ENCODE results near the gene CRHR1. TPM values are rescaled to one million over a fixed set of nuclear protein-coding genes. Genes with fewer than 3 reads are reported as not detected.
A peak's percentile ranks its signal among the peaks of the same experiment; 100 is the strongest.

CRHR1 gene
- polyA plus RNA-seq, 2 of the 4 experiments (the other 2 are of a cell fraction): 0.09 to 0.12 TPM

DNA sequence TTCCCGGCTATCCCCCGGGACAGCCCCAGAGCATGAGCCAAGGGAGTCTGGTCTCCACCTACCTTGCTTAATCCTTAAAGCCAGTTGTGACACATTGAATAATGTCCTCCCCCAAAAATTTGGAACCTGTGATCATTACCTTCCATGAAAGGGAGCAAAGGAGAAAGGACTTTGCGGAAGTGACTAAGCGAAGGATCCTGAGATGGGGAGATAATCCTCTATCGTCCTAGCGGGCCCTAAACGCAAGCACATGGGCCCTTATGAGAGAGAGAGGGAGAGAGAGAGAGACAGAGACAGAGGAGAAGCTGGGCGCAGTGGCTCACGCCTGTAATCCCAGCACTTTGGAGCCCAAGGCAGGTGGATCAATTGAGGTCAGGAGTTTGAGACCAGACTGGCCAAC is 70.1 kb downstream of the CRHR1 start:
- 56% methylated on average over 9 of the region's 9 CpGs for WGBS (ENCODE audit: missing lambda C conversion rate)
- ChIA-PET POLR2A (no interaction called here), CTCF (interaction anchor here (0.8 to 1.7 kb wide), 10 partner anchors 10 to 459 kb away, joined by 3 to 4 read pairs (median 3); no protein-coding TSS in a partner anchor)
- DNase-seq (ENCODE audit: low read depth in 1 of 2, low spot score in 1 of 2): no peak
- no peak overlapping the region for H3K4me3 ChIP-seq
- 0 out of 3 replicates have a peak, but pooled peaks cover 2% of the 10 kb centered on the region for H3K4me1 ChIP-seq
- TF ChIP-seq RAD21 (conservative IDR thresholded peaks at IDR 0.05 in 1 of 2, IDR thresholded peaks at IDR 0.05 in 1 of 2): no peak
- no peak for TF ChIP-seq FOSB (CRISPR knock-in tag; IDR thresholded peaks at IDR 0.05)
- no peak for TF ChIP-seq MAZ (IDR thresholded peaks at IDR 0.05; ENCODE audit: borderline replicate concordance, low read depth, low read length)
- no peak for TF ChIP-seq RNF2 (IDR thresholded peaks at IDR 0.05; ENCODE audit: borderline replicate concordance, low read depth)
- TF ChIP-seq HDAC2 (IDR thresholded peaks at IDR 0.05): no peak
- no peak for TF ChIP-seq BHLHE40 (IDR thresholded peaks at IDR 0.05; ENCODE audit: low read depth, low read length)
- H3K27ac ChIP-seq: no peak overlapping the region
- H3K9me3 ChIP-seq: no peaks in the 10 kb centered on the region
- ATAC-seq: no peak
- no peak for FAIRE-seq
- no peak overlapping the region for H3K4me2 ChIP-seq

DNA sequence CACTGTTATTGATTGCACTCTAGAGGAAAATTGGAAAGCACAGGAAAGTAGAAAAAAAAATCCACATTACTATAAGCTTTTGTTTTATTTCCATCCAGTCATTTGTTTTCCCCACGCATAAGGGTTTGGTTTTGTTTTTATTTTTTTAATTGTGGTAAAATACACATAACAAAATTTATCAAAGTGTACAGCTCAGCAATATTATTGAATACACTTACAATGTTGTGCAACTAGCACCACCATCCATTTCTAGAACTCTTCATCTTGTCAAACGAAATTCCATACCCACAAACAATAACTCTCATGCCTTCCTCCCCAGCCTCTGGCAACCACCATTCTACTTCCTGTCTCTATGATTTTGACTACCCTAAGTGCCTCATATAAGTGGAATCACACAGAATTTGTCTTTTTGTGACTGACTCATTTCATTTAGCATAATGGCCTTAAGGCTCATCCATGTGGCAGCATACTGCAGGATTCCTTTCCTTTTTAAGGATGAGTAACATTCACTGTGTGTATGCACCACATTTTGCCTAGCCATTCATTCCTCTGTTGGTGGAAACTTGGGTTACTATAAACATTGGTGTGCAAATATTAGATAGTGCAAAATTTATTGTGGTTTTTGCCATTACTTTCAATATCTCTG is 71.7 kb downstream of the CRHR1 start:
- Histone ChIP-seq H3K4me1 (0 out of 3 replicates have a peak, but pooled peaks cover 2% of the 10 kb centered on the region), H3K27ac (no peak overlapping the region), H3K4me2 (no peak overlapping the region), H3K9me3 (no peaks in the 10 kb centered on the region), H3K4me3 (no peak overlapping the region)
- 43% methylated on average over 2 of the region's 2 CpGs for WGBS (ENCODE audit: missing lambda C conversion rate)
- no peak for DNase-seq (ENCODE audit: low read depth in 1 of 2, low spot score in 1 of 2)
- ChIA-PET CTCF (interaction anchor here (0.7 to 2.4 kb wide), 3 partner anchors 24 to 216 kb away, joined by 3 to 19 read pairs (median 3); no protein-coding TSS in a partner anchor), POLR2A (no interaction called here)
- no peak for ATAC-seq
- no peak for FAIRE-seq
- peak; percentile 59 for TF ChIP-seq MAFK (IDR thresholded peaks at IDR 0.05; ENCODE audit: partially characterized antibody)
- TF ChIP-seq, protein P1, sequence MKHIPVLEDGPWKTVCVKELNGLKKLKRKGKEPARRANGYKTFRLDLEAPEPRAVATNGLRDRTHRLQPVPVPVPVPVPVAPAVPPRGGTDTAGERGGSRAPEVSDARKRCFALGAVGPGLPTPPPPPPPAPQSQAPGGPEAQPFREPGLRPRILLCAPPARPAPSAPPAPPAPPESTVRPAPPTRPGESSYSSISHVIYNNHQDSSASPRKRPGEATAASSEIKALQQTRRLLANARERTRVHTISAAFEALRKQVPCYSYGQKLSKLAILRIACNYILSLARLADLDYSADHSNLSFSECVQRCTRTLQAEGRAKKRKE (CRISPR knock-in tag; IDR thresholded peaks at IDR 0.05; ENCODE audit: low read depth): no peak
- no peak for TF ChIP-seq TFCP2L1 (CRISPR knock-in tag; IDR thresholded peaks at IDR 0.05)

DNA sequence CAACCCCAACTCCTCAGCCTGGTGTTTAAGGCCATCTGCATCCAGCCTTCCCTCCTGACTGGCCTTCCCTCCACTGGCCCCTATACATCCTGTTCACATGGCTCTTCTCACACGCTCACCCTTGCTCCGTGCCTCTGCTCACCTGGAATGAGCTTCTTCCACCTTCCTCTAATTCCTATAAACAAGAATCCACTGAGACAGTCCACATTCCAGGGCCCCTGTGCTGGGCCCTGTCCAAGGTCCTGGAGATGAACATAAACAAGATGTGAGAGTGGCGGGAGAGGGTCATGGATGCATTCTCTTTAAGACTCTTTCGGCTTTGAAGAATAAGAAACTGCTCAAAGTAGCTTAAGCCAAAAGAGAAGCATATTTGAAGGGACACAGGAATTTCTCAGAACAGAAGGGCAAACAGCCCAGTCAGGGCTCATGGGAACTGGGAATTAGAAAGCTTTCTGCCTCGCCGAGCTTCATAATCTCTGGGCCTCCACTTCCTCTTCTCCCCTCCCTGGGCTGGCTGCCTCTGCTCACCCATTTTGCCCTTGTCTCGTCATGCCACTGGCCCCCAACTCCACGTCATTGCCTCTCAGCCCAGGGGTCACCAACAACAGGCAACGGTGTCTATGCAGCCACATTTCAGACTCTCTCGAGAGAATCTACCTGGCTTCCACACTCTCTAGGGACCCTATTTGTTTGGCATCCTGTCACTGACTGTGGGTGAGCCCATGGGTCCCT is 74.0 kb downstream of the CRHR1 start:
- H3K4me3 ChIP-seq: no peak overlapping the region
- WGBS (ENCODE audit: missing lambda C conversion rate): 39% methylated on average over 10 of the region's 10 CpGs
- FAIRE-seq (no peak), DNase-seq (ENCODE audit: low read depth in 1 of 2, low spot score in 1 of 2) (no peak), ATAC-seq (peak; percentile 46 to 59; a peak in 5 of 6 replicates)
- no peak overlapping the region for H3K27ac ChIP-seq
- H3K4me2 ChIP-seq: no peak overlapping the region
- ChIA-PET POLR2A (no interaction called here), CTCF (interaction anchor here (0.9 to 4.8 kb wide), 4 partner anchors 26 to 222 kb away, joined by 3 to 22 read pairs (median 4); no protein-coding TSS in a partner anchor)
- H3K9me3 ChIP-seq: 0 out of 3 replicates have a peak, but pooled peaks cover 3% of the 10 kb centered on the region
- no peaks in the 10 kb centered on the region for H3K4me1 ChIP-seq
- TF ChIP-seq ESRRA (IDR thresholded peaks at IDR 0.05; ENCODE audit: borderline replicate concordance, low read length) (no peak), MAZ (IDR thresholded peaks at IDR 0.05; ENCODE audit: borderline replicate concordance, low read depth, low read length) (no peak), HEYL (CRISPR knock-in tag; IDR thresholded peaks at IDR 0.05) (no peak), CBX8 (IDR thresholded peaks at IDR 0.05) (no peak), POLR2AphosphoS2 (conservative IDR thresholded peaks at IDR 0.05; ENCODE audit: low read length) (no peak), JUN (IDR thresholded peaks at IDR 0.05) (no peak), EHMT2 (IDR thresholded peaks at IDR 0.05; ENCODE audit: low read depth) (peak; percentile 96), ZC3H11A (IDR thresholded peaks at IDR 0.05) (no peak), HDAC2 (IDR thresholded peaks at IDR 0.05) (no peak), SREBF2 (IDR thresholded peaks at IDR 0.05) (no peak)
- TF ChIP-seq, protein P2, sequence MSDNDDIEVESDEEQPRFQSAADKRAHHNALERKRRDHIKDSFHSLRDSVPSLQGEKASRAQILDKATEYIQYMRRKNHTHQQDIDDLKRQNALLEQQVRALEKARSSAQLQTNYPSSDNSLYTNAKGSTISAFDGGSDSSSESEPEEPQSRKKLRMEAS (IDR thresholded peaks at IDR 0.05): no peak
- TF ChIP-seq, protein P3, sequence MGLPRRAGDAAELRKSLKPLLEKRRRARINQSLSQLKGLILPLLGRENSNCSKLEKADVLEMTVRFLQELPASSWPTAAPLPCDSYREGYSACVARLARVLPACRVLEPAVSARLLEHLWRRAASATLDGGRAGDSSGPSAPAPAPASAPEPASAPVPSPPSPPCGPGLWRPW (IDR thresholded peaks at IDR 0.05): no peak
- TF ChIP-seq, protein P4, sequence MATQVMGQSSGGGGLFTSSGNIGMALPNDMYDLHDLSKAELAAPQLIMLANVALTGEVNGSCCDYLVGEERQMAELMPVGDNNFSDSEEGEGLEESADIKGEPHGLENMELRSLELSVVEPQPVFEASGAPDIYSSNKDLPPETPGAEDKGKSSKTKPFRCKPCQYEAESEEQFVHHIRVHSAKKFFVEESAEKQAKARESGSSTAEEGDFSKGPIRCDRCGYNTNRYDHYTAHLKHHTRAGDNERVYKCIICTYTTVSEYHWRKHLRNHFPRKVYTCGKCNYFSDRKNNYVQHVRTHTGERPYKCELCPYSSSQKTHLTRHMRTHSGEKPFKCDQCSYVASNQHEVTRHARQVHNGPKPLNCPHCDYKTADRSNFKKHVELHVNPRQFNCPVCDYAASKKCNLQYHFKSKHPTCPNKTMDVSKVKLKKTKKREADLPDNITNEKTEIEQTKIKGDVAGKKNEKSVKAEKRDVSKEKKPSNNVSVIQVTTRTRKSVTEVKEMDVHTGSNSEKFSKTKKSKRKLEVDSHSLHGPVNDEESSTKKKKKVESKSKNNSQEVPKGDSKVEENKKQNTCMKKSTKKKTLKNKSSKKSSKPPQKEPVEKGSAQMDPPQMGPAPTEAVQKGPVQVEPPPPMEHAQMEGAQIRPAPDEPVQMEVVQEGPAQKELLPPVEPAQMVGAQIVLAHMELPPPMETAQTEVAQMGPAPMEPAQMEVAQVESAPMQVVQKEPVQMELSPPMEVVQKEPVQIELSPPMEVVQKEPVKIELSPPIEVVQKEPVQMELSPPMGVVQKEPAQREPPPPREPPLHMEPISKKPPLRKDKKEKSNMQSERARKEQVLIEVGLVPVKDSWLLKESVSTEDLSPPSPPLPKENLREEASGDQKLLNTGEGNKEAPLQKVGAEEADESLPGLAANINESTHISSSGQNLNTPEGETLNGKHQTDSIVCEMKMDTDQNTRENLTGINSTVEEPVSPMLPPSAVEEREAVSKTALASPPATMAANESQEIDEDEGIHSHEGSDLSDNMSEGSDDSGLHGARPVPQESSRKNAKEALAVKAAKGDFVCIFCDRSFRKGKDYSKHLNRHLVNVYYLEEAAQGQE (IDR thresholded peaks at IDR 0.05): peak; percentile 98
- TF ChIP-seq, protein P5, sequence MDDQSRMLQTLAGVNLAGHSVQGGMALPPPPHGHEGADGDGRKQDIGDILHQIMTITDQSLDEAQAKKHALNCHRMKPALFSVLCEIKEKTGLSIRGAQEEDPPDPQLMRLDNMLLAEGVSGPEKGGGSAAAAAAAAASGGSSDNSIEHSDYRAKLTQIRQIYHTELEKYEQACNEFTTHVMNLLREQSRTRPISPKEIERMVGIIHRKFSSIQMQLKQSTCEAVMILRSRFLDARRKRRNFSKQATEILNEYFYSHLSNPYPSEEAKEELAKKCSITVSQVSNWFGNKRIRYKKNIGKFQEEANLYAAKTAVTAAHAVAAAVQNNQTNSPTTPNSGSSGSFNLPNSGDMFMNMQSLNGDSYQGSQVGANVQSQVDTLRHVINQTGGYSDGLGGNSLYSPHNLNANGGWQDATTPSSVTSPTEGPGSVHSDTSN (IDR thresholded peaks at IDR 0.05): no peak
